ENCODE measurements around the gene PDE6B.

The PDE6B gene

DNA sequence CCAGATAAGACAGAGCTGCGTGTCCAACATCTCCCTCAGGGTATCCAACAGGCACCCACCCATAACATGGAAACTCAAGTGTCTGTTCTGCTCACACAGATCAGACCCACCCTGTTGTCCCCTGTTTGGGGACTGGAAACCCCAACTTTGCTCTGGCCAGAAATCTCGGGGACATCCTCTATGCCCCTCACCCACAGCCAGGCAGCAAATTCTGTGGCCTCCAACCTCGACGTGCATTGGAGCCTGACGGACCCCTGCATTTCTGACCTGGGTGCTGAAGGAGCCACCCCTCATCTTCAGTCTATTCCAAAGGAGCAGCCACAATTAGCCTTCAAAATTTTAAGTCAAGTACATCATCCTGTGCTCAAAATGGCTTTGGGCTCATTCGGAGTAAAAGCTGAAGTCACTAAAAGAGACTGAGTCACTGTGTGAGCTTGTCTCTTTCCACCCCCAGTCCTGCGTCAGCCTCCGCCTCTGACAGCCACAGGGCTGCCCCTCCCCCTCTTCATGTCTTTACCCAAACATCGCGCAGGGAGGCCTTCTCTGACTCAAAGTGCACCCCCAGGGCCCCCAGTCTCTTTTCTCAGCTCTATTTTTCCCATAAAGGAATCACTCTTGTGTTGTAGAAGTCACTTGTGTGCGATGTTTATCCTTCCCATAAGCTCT is 24.4 kb upstream of the PDE6B start:
- no peak for DNase-seq

DNA sequence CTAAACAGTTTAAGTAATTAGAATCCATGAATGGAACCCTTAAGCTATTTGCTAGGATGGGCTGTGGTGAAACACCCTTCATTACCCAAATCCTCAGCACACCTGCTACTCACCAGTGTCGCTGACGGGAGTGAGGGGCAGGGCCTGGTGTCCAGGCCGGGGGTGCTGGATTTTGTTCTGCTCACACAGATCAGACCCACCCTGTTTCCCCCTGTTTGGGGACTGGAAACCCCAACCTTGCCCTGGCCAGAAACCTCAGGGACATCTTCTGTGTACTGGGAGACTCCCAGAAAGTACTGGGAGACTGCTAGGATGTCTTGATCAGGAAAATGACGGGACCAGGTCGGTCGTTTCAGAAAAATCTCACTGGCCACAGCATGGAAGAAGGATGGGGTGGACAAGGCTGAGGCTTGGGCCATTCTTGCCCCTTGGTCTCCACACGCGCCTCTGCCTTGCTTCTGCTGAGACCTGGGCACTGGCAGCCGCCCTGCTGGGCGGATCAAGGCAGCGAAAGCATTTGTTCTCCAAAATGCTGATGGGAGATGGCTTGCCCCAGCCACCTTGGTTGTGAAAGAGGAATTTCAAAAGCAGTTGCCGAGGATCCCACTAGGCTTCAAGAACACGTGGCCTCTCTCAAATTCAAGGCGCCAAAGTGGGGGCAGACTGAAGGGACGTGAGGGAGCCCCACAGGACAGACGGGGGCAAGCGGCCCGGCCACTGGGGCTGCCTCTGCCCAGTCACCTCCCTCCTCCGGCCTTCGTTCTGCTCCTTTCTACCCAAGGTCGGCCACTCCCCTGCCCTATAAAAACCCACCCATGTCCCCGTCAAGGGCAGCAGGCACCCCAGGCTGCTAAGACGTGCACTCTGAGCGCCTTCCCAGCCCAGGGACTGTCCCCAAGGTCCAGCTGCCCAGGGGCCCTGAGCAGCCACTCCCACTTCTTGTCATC is 23.5 kb upstream of the PDE6B start:
- DNase-seq, result no peak

DNA sequence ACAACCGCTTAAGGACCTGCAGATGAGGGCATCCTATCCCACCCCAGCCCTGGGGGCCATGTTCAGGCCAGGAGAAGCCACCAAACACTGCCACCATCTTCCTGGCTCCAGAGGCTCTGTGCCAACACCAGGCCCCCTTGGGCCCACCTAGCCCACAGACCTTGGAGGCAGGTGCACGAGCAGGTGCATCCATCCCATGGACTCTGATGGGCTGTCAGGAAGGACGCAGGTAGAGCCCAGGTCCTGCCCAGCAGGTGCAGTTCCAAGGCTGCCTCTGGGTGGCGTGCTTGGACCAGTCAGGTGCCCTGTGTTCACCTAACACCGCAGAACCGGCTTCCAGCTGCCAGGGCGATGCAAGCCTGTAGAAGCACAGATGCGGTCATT is 22.8 kb upstream of the PDE6B start:
- DNase-seq, result peak in 3 of 5 experiments; percentile 20 to 53 (median 45)

DNA sequence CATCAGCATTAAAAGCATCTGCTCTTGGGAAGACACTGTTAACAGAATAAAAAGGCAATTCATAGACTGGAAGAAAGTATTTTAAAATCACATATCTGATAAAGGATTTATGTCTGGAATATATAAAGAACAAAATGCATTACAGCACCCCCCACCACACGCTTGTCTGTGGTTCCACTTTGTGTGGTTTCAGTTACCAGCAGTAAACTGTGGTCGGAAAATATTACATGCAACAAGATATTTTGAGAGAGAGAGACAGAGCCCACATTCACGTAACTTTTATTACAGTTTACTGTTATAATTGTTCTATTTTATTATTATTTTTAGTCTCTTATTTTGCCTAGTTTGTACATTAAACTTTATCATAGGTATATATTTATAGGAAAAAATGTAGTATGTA is 21.2 kb upstream of the PDE6B start:
- DNase-seq, result peak in 1 of 5 experiments; percentile 16

DNA sequence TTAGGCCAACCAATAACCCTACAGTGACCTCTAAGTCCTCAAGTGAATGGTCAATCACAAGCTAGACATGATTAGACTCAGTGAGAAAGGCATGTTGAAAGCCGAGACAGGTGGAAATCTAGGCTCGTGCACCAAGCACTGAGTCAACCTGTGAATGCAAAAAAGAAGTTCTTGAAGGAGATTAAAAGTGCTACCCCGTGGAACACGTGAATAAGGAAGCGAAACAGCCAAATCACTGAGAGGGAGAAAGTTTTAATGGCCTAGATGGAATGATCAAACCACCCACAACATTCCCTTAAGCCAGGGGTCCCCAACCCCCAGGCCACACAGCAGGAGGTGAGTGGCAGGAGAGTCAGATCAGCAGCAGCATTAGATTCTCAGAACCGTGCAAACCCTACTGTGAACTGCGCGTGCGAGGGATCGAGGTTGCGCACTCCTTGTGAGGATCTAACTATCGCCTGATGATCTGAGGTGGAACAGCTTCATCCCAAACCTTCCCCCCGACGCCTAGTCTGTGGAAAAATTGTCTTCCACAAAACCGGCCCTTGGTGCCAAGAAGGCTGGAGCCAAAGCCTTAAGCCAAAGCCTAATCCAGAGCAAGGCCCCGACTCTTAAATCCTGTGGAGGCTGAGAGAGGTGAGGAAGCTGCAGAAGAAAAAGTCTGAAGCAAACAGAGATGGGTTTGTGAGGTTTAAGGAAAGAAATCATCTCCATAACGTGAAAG is 19.5 kb upstream of the PDE6B start:
- no peak for DNase-seq

DNA sequence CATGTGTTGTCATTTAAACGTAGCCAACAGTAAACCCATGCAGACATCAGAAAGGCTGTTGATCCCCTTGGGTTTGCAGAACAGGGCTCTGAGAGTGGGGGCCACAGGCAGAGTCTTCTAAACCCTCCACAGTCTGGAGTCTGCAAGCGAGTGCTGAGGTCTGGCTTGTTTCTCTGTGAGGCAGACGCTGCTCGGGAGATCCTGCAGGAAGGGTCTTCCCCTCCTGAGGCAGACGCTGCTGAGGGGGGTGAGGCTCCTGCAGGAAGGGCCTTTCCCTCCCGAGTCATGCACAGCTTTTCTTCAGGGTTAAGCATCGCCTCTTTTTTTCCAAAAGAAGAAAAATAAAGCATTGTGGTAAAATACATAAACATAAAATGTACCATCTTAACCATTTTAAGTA is 17.1 kb upstream of the PDE6B start:
- no peak for DNase-seq

DNA sequence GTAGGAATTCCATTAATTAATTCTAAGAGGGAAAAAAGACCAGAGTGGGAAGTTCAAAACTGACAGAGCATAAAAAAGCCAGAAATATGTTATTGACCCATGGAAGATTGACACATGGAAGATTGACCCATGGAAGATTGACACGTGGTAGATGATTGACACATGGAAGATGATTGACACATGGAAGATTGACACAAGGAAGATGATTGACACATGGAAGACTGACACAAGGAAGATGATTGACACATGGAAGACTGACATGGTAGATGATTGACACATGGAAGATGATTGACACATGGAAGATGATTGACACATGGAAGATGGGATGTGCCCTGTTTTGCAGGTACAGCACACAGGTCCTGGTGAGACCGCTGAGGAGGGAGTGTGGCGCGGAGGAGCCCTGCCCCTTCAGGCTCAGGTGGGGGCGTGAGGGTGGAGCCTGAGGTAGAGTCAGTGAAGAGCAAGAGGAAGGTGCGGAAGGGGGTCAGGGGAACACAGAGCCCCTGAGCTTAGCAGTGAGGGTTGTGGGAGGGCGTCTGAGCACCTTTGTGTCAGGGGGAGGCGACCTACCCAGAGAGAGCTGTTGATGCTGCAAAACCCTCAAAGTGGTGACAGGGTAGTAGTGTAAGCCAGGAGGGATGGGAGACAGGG is 15.8 kb upstream of the PDE6B start:
- DNase-seq, result no peak

DNA sequence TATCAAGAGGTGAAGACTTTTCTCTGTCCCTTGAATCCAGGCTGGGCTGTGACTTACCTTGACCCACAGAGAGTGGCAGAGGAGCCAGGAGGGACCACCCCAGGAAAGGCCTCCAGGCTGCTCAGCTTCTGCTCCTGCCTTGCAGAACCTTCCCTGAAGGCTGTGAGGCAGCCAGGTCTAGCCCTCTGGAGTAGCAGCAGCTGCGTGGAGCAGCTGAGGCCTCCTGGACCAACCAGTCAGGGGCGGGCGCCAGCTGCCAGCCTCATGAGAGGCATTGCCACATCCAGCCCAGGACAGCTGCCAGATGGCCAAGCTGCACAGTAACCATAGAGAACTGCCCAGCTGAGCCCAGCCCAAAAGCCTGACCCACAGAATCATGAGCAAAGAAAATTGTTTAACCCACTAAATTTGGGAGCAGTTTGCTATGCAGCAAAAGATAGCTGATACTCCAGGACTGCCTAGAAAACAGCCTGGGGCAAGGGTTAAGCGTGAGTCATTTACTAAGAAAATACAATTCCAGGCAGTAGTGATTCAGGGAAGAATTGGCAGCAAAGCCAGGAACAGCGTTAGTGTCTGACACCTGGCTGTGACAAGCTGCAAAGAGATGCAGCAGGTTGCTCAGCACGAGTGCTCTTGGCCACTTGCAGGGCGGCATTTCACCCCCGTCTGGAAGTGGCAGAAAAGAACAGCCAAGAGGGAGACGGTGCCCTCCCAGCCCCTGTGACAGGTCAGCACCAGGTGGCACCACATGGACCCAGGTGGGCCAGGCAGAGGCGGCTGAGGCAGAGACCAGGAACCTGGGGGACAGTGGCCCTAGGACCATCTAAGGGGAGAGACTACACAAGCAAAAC is 14.7 kb upstream of the PDE6B start:
- DNase-seq, result no peak

DNA sequence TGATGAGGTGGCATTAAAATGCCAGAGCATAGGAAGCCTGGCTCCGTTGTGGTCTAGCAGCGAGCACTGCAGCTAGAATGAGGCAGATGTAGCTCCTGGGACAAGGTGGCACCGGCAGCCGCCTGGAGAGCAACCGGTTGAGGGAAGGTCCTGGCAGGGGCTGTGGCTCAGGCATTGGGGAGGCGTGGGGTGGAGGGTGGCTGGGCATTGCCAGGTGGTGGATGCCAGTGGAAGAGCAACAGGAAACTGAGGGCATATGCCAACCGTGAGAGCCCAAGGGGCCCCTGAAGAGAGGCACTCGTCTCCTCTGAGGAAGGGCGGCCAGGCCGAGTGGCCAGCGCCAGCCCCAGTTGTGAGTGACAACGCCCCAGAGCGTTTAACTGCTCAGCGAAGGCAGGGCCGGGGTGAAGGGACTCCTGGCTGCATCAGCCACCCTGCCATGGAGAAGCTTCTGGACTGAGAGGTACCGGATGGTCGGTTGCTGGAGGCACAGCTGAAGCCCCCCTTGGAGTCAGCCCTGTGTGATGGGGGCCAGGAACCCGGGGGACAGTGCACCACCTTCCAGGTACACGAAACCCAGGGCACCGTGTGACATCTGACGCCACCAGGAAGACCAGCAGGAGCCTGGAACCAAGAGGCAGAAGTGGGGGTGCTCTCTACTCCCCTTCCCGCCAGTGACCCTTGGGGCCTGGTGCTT is 13.2 kb upstream of the PDE6B start:
- no peak for DNase-seq

DNA sequence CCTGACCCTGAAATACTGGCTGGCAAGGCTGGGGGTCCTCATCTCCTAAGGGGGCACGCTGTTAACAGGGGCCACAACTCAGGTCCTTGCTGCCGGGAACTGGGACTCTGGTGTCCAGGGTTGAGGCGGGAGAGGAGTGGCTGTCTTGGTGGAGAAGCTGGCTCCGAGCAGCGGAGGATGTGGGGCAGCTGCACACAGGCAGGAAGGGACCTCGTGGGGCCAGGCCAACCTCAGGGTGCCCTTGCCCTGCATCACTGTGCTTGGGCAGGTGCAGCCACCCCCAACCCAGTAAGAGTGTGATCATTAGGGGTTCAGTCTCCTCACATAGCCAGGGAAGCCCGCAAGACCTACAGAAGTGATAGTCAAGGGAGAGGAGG is 12.6 kb upstream of the PDE6B start:
- no peak for DNase-seq

DNA sequence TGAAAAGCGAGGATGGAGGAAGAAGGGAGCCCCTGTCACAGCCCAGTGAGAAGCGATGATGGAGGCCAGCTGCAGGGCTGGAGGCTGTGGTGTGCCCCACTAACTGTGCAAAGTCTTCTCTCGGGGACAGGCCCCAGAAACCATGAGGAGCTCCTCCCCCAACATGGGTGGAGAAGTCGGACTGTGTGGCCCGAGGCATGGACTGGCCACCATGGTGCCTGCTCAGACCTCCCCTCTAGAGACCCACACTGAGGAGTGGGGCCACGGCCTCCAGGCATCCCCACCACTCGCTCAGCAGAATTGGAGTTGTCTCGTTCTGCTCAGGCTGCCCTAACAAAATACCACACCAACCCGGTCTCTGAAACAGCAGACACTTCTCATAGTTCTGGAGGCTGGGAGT is 12.2 kb upstream of the PDE6B start:
- DNase-seq, result no peak

DNA sequence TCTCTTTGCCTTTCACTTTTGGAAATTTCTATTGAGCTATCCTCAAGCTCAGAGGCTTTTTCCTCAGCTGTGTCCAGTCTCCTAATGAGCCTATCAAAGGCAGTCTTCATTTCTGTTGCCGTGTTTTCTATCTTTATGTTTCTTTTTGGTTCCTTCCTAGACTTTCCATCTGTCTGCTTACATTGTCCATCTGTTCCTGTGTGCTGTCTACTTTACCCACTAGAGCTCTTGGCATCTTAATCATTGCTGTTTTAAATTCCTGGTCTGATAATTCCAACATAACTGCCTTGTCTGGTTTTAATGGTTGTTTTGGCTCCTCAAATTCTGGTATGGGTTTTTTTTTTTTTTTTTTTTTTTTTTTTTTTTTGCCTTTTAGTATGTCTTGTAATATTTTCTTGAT is 9.3 kb upstream of the PDE6B start:
- no peak for DNase-seq

DNA sequence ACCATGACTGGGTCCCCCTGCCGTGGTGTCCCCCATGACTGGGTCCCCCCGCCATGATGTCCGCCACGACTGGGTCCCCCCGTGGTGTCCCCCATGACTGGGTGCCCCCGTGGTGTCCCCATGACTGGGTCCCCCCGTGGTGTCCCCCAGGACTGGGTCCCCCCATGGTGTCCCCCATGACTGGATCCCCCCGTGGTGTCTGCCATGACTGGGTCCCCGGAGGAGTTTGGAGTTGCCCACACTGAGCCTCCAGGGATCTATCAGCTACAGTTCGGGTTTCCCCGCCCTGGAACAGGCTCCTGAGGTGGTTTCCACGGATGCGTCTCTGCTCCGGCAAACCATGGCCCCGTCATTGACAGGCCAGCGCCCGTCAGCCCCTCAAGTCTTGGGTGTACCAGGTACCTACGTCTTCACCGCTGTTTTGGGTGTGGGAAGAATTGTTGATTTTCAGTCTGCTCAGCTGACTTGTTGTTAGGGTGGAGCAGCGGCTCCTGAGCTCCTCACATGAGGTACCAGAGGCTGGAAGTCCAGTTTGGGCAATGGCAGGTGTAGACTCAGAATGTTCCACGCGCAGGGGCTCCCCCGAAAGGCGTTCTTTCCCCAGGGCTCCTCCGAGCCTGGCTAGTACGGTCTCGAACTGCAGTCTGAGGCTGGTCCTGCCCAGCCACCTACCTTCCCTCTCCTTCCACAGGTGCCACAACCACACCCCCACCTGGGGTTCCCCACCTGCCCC is 8.3 kb upstream of the PDE6B start:
- DNase-seq, result no peak

DNA sequence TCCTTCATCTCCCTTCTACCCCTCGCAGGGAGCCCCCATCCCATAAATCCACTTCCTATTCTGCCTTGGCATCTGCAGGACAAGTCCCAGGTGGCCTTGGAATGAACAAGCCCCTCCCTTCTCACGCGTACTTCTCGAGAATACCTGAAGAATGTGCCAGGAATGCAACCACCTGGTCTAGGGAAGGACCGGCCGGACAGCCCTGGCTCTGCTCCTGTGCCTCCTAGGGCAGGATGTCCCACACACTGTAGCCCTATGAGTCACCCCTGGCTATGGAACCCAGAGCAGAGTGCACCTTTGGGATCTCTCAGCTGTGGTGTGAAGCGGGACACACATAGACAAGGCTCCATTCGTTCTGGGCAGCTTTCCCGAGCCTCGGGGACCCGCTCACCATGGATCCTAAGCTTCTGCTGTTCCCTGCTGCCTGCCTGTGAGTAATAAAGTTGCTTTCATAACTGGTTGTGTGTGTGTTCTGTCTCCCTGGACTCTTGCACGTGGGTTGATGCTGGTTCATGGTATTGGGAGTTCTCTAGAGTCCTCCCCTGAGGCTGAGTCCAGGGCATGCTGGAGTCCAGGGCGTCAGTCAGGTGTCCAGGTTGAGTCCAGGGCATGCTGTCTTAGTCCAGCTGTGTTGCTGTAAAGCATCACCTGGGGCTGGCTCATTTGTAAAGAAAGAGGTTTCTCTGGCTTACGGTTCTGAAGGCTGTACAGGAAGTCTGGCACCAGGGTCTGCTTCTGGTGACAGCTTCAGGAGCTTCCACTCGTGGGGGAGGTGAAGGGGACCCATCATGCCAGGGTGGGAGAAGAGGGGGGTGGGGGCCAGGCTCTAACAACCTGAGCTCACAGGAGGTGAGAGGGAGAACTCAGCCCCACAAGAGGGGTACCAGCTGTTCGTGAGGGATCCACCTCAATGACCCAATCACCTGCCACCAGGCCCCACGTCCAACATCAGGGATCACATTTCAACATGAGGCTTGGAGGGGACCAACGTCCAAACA is 7.4 kb upstream of the PDE6B start:
- no peak for DNase-seq

DNA sequence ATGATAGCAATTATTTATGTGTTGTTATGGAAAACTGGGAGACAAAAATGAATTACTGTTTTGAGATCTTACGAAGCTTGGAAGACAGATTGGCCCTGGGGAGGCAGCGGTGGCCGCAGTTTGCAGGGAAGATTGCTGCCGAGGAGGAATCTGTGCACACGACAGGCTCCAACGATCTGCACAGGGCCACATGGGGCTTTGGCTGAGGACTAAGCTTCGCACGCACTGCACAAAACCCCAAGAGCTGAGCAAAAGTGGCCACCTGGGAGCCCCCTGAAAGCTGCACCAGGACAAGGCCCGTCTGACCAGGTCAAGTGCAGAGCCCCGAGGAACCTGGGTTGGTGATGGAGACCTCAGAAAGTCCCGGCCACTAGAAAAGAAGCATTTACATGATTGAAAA is 5.2 kb upstream of the PDE6B start:
- no peak for DNase-seq

DNA sequence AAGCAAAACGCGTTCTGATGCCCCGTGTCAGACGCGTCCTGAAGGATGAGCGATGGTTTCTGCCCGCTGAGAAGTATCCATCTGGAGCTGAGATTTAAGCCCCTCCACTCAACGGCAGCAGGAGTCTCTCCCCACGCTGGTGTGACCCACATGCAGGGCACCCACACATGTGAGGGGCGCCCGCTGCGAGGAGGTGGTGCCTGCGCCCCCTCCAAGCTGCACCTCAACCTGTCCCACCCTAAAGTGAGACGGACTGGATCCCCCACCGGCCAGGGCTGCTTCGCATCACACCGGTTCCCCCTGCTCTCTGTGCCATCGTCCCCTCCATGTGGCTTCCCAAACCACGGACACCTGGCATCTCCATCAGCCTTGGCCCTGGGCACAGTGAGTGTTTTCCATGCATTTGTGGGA is 4.5 kb upstream of the PDE6B start:
- DNase-seq, result no peak

DNA sequence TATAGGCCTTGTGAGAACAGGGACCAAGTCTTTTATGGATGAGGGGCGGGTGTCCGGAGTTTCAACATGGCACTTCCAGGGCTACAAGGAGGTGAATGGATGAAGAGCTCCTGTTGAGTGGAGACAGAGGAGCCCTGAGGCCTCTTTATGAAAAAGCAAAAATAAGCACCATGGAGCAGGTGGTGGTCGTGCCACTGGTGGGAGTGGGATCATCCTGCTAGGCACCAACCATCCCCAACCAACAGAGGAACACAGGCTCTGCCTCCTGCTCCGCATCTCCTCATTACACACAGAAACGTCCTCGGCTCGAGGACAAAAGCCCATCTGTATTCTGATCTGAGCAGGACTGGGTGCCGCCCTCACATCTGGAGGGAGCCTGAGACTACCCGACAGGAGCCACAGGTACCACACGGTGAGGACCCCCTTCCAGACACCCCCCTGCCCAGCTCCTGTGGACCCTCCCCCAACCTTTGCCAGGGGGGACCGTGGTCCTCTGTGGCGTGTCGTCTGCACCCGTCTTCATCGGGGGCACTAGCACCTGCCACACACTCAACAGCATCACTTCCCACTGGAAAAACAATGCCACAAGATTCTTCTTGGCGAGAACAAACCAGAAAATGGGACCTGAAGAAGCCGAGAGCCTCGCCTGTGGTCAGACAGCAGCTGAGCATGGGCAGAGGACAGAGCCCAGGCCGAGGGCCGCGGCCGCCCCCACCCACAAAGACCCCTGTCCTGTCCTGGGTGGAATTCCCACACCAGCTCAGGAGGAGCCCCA is 3.9 kb upstream of the PDE6B start:
- no peak for DNase-seq
